ENCODE results near the gene NUP210.
A peak's percentile ranks its signal among the peaks of the same experiment; 100 is the strongest.

Gene NUP210

DNA sequence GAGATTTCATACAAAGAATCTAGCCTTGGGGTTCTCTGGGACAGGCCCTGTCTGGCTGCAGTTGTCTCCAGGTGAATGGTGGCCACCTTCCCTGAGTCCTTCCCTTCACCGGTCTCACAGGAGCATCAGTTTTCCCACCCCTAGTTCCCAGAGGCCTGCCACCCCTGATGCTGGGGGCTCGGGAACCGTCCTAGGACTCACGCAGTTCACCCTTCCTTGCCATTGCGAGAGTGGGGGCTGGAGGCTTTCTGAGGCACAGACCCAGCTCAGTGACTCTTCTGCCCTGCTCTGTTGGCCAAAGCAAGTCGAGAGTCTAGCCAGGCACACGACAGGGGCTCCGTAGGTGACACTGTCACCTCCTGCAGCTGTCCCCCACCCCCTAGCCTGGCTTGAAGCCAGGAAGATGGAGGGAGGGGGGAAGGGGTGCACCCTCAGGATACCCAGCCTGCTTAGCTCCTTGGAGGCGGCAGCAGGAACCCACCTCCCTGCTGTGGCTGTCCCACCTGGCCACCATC lies 130.3 kb downstream of the NUP210 start:
- no peak for DNase-seq (ENCODE audit: low spot score)

DNA sequence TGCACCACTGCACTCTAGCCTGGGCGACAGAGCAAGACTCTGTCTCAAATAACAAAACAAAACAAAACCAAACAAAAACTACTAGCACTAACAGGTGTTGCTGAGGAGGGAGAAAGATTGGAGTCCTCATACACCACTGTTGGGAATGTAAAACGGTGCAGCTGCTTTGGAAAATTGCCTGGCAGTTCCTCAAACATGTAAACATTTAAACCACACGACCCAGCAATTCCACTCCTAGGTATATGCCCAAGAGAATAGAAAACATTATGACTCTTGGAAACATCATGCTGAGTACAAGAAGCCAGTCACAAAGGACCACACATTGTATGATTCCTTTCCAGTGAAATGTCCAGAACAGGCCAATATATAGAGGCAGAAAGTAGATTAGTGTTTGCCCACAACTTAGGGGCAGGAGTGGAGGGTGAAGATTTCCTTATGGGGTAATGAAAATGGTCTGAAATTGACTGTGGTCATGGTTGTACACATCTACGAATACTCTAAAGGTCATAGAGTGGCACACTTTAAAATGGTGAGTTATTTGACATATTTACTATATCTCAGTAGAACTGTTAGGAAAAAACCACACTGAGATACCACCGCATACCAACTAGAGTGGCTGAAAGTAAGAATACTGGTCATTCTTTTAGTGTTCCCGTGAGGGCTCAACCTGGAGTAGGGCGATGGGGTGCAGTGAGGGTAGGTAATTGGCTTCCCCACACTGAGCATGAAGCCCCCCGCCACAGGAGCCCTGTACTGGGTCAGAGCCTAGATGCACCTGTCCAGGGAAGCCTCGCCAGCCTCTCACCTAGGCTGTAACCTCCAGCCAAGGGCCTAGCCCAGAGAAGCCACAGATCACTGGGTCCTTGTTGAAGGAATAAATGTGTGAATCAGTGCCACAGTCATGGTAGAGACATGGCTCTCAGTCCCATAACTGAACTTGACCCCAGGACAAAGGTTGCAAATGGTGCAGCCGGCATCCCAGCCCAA lies 131.1 kb downstream of the NUP210 start:
- no peak for DNase-seq (ENCODE audit: low spot score)

GRCh38 chr3:13287833-13288232 lies 132.3 kb downstream of the NUP210 start:
- DNase-seq (ENCODE audit: low spot score), result no peak

DNA sequence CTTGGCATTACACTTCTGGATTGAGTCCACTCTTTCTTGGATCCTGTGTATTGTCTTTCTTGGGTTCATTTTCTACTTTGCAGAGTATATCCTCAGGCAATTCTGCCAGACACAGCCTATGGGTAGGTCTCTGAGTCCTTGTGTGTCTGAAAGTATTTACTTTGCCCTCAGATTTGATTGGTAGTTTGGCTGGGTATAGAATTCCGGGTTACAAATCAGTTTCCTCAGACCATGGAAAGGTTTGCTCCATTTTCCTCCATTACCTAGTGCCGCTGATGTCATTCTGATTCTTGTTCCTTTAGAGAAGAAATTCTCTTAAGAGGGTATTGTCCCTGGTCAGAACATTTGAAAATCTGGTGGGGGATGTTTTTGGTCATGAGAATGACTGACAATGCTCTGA lies 133.2 kb downstream of the NUP210 start:
- no peak for DNase-seq (ENCODE audit: low spot score)

DNA sequence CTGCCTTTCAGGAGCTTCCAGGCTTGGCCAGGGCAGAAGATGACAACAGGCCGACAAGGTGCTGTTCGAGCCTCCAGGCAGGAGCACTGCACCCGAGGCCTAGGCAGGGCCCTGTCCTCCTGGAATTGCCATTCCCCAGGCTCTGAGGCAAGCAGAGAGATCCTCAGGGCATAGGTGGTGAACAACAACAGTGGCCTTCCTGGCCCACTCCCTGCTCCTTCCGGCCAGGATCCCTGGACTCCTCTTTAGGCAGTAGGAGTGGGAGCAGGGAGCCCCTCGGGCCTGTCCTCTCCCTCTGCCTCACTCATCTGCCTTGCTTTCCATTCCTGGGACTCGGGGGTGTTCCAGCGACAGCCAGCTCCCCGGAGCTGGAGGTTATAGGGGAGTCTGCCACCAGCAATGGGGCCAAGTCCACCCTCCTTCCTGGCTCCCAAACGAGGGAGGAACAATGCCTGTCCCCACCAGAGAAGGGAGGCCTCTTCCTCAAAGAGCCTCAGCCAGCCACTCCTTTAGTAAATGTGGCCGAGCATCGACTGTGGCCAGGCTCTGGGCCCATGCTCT lies 135.0 kb downstream of the NUP210 start:
- no peak for DNase-seq (ENCODE audit: low spot score)

DNA sequence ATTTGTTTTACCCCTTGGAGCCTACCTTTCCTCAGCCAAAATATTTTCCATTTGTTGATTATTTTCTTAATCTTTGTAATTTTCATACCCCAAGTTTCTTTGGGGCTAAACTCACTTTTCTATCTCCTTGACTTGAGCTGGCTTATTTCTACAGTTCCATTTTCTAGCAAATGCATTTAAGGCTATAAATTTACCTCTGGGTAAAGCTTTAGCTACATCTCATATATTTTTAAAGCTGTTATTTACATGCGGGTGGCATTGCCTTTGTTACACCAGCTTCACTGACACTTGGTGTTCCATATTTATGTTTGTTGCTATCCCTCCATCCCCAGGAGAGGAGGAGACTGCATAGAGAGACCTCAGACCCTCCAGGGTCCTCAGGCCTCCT lies 136.3 kb downstream of the NUP210 start:
- DNase-seq (ENCODE audit: low spot score), result no peak

DNA sequence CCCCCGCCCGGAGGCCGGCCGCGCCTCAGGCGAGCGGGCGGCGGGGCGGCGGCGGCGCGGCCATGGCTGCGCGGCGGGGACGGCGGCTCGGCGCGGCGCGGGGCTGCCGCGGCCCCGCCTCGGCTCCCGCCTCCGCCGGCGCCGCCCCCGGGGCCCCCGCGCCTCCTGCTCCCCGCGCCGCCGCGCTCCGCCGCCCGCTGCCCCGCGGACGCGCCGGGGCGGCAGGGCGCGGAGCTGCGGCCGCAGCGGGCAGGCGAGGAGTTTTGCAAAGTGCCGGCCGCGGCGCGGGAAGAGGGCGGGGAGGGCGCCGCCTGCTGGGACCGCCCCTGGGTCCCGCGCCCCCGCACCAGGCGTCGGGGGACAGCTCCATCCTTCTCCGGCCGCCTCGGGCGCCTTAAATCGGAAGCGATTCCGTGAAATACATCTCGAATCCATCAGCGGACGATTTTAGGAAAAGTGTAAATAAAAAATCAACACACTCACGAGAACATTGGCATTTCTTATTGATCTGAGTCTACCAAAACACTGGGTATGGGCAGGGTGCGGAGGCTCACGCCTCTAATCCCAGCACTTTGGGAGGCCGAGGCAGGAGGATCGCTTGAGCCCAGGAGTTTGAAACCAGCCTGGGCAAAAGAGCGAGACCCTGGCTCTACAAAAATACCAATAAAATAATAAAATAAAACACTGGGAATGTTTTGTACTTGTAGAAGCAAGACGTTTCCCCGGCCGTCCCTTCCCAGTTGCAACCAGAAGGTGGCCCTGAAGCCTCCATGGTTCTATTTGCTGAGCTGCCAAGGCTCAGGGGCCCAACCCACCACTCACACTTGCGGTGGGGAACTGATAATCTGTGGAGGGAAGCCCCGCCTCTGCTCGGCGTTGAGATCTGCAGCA lies 136.9 kb downstream of the NUP210 start:
- peak; percentile 79 for DNase-seq (ENCODE audit: low spot score)

DNA sequence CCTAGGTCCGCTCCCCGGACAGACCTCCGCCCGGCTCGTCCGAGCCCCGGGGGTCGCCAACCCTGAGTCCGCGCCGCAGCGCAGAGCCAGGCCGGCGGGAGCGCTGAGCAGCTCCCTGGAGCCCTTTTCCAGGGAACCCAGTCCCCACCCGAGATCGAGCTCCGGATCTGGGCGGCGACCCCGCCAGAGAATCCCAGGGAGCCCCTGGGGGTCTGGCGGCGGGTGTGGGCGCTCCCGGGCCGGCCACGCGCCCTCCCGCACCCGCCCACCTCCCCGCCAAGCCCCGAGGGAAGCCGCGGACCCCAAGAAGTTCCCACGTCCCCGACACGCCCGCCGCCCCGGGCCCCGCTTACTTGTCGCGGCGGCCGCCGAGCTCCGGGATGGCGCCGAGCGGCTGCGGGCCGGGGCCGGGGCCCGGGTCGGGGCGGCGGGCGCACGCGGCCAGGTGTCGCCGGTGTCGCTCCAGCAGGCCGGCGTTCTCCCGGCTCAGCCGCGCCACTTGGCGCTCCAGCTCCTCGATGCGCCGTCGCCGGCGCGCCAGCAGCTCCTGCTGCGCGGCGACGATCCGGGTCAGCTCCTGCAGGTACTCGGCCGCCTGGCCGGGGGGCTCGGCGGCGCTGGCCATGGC lies 137.7 kb downstream of the NUP210 start:
- peak; percentile 83 for DNase-seq (ENCODE audit: low spot score)

- DNase-seq (ENCODE audit: low spot score), result peak; percentile 64
These were observed 138.4 kb downstream of the NUP210 start for GRCh38 chr3:13281507-13282357.

DNA sequence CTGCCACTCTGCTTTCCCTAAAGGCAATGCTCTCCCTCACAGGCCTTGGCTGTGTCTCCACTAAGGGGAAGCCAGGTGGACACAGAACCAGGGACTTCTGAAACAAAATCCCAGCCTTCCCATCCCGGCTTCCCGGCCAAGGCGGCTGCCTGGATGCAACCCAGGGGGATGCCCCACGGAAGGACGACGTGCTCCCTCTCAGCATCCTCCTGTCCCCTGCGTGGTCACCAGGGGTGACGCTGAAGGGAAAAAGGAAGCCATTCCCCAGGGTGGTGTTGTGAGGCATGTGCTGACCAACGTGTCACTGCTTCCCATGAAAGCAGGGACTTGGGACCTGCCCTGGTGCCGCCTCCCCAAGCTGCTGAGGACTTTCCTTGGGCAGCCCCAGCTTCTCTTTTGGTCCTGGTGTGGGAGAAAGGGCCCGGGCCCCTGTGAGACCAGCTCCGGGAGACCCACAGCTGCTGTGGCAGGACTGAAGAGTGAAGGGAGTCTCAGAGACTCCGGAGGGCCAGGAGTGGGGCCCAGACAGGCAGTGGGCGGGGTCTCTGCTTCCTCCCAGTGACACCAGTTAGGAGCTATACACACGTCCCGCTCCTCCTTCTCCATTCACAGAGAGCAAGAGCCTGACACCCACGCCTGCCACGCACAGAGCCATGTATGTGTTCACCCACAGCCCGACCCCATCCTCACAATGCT lies 139.2 kb downstream of the NUP210 start:
- DNase-seq (ENCODE audit: low spot score), result no peak

- no peak for DNase-seq (ENCODE audit: low spot score)
These were observed 139.9 kb downstream of the NUP210 start for GRCh38 chr3:13280122-13280790.

DNA sequence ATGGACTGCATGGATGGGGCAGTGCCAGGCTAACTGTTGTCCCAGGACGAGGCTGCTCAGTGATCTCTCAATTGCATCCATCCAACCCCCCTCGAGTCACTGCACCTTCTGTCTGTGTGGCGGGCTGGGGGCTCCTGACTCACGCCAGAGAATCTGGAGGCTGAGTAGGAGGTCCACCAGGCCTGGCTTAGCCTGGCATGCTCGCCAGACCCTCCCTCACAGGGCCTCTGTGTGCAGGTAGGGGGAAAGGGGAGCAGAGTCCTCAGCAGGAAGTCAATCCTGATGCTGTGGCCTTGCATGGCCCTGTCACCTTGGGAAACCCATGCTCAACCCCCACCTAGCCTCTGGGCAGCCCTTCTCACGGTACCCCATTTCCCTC lies 140.6 kb downstream of the NUP210 start:
- no peak for DNase-seq (ENCODE audit: low spot score)

DNA sequence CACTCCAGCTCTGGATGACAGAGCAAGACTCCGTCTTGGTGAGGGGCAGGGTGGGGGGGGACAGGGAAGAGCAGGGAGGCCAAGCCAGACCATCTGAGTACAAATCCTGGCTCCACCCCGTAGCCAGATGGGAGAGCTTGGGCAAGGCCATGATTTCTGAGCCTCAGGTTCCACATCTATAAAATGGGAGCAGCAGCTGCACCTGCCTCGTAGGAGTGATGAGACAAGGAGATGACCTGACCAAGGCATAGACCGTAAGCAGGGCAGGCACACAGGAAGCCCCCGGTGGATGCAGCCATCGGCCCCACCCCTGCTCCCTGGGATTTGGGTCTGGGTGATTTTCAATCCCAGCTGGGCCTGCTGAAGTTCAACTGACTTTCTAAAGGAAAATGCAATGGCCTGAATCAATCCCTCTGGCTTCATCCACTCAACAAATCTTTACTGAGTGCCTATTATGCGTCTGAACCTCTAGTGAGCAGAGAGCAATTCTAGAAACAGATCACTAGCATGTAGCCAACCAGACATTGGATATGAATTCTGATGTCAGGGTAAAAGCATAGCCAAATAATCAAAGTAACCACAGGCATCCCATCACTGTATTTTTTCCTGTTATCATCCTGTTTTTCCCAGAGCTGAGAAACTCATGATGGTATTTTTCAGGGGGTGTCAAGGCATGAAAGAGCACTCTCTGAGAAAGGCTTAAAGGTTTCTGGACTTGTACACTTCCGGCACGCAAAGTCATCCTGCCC lies 141.2 kb downstream of the NUP210 start:
- DNase-seq (ENCODE audit: low spot score), result no peak

DNA sequence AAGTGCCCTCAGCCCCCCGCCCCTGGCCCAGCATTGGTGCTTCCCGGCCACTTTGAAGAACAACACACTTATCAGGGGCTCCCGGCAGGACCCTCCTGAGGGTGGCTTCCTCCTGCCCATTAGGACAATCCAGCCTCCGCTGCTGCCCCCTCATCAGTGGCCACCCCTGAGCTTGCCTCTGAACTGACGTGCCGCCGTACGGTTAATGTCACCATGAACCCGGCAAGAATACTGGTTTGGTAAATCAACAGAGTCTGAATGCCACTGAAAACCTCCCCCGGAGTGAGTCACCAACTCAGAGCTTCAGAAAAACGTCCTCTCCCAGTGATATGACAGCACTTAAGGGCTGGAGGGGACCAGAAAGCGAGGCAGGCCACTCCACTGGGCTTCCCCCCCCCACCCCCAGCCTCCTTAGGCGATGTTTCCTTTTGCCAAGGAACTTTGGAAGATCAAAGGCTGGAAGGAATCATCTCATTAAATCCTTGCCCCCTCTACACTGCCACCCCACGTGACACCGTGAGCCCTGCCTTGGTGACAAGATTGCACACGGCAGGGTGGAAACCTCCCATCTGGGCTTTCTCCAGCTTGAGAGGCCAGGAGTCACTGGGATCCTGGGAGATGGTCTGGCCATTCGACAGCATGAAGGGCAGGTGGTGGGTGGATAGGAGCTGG lies 142.1 kb downstream of the NUP210 start:
- no peak for DNase-seq (ENCODE audit: low spot score)

- DNase-seq (ENCODE audit: low spot score), result no peak
These were observed 142.8 kb downstream of the NUP210 start for GRCh38 chr3:13277196-13277813.

DNA sequence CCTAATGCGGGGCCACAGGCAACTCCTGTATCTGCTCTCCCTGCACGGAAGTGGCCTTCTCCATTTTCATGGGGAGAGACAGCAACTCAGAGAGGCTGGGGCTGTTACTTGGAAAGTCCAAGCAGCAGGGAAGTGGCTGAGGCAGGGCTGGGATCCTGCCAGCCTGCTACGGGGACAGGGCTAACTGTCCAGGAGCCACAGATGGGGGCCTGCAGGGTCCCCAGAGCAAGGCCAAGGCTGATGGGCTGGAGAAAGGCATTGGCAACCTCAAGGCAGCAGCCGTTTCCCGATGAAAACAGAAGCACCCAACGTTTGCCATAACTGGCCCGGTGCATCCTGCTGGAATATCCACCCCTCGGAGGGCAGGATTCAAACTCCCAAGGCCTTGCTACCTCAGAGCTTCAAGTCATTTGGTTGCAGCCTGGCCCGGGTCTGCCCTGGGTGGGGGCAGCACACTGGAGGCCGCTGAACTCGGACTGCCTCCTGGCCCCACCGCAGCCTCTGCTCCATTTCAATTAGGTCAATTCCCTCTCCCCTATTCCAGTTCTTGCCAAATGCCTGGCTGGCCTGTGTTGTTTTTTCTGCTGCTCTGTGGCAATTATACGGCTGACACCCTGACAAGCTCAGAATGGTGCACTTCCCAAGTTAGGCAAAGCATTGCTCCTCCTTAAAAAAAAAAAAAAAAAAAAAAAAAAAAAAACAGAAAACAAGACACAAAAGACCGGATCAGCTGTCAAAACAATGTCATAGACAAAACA lies 143.5 kb downstream of the NUP210 start:
- DNase-seq (ENCODE audit: low spot score), result no peak

GRCh38 chr3:13275376-13276005 lies 144.6 kb downstream of the NUP210 start:
- DNase-seq (ENCODE audit: low spot score), result no peak

Data from iPS-NIHi11 (cell line).